Bronchial epithelial cell (primary cell): ENCODE measurements around the gene TPT1. TPM values are rescaled to one million over a fixed set of nuclear protein-coding genes. Genes with fewer than 3 reads are reported as not detected.

Source experiments
- DNase-seq: peaks from one replicate; pipeline ENCODE4 v3.0.0-alpha.2; 2010; ENCODE audit warnings: low read depth
- FAIRE-seq: peaks from 2 replicates; lab custom pipeline; 2011; peaks lifted over from hg19 to GRCh38; lab: Jason Lieb, UNC
- H3K27me3 ChIP-seq: 2 replicates; pipeline ENCODE4 v1.5.1; 2011; ENCODE audit warnings: low read length; ENCODE audit not compliant: control insufficient read depth, insufficient read depth
- H3K36me3 ChIP-seq: 2 replicates; pipeline ENCODE4 v1.5.1; 2011; ENCODE audit warnings: low read length; ENCODE audit not compliant: control insufficient read depth, insufficient read depth
- H3K4me3 ChIP-seq: 2 replicates; pipeline ENCODE4 v1.5.1; 2011; ENCODE audit warnings: mild to moderate bottlenecking, low read depth, low read length, control low read depth
- CTCF ChIP-seq: IDR thresholded peaks from 2 replicates; pipeline ENCODE4 v1.5.1; 2011; ENCODE audit warnings: mild to moderate bottlenecking, moderate library complexity, low read length, control low read depth, inconsistent platforms; ENCODE audit not compliant: insufficient read depth, severe bottlenecking
- total RNA-seq: library from RNA; depleted of rRNA; stranded (reverse); fragments of >200 nt; gene quantifications from 2 replicates; pipeline ENCODE4 v1.2.1, GENCODE V29; 2014

Gene TPT1
- total RNA-seq, 1 donor from 2014 or later = 7,903 TPM

DNA sequence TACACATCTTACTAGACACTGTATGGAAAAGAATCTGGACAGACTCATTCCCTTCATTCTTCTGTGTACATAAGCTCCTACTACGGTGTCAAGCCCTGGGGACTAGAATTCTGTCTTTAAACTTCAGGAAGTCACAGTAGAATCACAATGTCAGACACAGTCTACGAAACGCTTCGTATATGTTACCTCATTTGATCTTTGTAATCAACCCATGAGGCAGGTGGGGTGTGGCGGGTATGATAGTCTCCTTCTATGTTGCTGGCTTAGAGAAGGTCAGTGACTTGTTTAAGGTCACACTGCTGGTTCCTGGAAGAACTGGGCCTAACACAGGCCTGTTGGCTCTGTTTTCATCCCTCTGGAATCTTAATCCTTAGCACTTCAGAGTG, 32.2 kb upstream of the TPT1 start:
- Histone ChIP-seq H3K27me3 (no peaks in the 10 kb centered on the region), H3K4me3 (no peak overlapping the region), H3K36me3 (peaks cover 7% of the 10 kb centered on the region)
- DNase-seq = no peak
- TF ChIP-seq CTCF = no peak
- FAIRE-seq = peak; percentile 79

DNA sequence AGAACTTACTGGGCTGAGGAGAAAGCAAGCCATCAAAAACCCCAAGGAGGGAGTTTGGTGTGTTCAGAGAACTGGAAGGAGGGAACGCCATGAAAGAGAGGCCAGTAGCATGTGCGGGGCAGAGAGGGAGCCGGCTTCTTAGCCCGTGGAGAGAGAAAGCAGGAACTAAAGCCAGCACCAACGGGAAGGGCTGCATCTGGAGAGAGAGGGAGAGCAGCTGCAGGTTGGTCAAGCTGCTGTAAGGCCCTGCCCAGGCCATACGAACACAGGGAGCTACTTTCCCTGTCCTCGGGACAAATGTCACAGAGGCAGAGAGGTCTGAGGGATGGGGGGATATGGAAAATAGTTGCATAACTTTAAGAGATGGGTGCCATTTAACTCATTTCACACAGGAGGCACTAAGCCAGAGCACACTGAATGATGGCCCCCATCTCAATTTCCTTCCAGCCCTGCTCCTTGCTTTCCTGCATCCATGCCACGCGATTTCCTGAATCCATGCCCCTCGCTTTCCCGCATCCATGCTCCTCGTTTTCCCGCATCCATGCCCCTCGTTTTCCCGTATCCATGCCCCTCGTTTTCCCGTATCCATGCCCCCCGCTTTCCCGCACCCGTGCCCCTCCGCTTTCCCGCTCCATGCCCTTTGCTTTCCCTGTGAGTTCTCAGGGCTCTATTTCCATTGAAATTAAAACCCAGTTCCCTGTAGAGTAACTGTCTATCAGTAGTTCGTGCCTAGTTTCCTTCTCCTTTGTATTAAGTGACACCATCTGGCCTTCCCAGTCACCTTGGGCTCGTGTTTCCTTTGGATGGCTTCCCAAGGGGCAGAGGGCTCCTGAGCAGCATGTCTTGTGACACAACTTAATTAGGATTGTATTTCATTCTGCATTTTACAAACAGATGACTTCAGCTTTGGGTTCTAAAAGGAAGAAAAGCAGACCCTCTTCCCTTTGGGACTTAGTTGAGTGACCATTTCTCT, 31.5 kb upstream of the TPT1 start:
- H3K27me3 ChIP-seq = no peaks in the 10 kb centered on the region
- no peak overlapping the region for H3K4me3 ChIP-seq
- FAIRE-seq = no peak
- TF ChIP-seq CTCF = no peak
- H3K36me3 ChIP-seq = peaks cover 7% of the 10 kb centered on the region
- no peak for DNase-seq

DNA sequence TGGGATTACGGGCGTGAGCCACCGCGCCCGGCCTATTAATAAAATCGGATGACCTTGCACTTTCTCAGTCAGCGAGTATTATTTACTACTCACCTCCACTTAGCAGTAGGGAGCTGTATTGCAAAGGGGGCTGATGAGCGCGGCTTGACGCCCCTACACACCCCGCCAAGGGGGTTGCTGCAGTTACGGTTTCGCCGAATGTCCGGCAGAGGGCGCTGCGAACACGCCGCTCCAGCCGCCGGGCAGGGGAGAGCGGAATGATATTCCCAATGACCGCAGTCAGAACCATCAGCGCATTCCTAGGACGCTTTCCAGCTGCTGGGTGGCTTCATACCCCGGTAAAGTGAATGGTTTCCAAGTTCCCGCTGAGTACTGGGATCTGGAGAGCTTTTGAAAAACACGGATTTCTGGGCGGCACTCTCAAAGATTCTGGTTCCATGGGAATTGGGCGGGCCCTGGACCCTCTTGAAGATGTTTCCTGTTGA, 30.0 kb upstream of the TPT1 start:
- peak; percentile 95 for TF ChIP-seq CTCF
- DNase-seq = no peak
- no peak for FAIRE-seq
- no peak overlapping the region for H3K4me3 ChIP-seq
- peaks cover 7% of the 10 kb centered on the region for H3K36me3 ChIP-seq
- H3K27me3 ChIP-seq = no peaks in the 10 kb centered on the region

- H3K4me3 ChIP-seq = no peak overlapping the region
- no peak for TF ChIP-seq CTCF
- no peaks in the 10 kb centered on the region for H3K27me3 ChIP-seq
- peak; percentile 62 for FAIRE-seq
- no peak for DNase-seq
- H3K36me3 ChIP-seq = peaks cover 7% of the 10 kb centered on the region
These were observed 28.1 kb upstream of the TPT1 start for GRCh38 chr13:45369116-45369515.

GRCh38 chr13:45368571-45368970, 27.6 kb upstream of the TPT1 start:
- DNase-seq (peak; percentile 81), FAIRE-seq (no peak)
- Histone ChIP-seq H3K4me3 (no peak overlapping the region), H3K27me3 (no peaks in the 10 kb centered on the region), H3K36me3 (peaks cover 7% of the 10 kb centered on the region)
- no peak for TF ChIP-seq CTCF

GRCh38 chr13:45368005-45368404, 27.0 kb upstream of the TPT1 start:
- peaks cover 7% of the 10 kb centered on the region for H3K36me3 ChIP-seq
- H3K27me3 ChIP-seq = no peaks in the 10 kb centered on the region
- DNase-seq (peak; percentile 56), FAIRE-seq (no peak)
- H3K4me3 ChIP-seq = no peak overlapping the region
- TF ChIP-seq CTCF = no peak
